ENCODE measurements around the gene CDS1. TPM values are rescaled to one million over a fixed set of nuclear protein-coding genes. Genes with fewer than 3 reads are reported as not detected.

The CDS1 gene
- total RNA-seq = 0.06 and 0.32 TPM in 2 replicates

DNA sequence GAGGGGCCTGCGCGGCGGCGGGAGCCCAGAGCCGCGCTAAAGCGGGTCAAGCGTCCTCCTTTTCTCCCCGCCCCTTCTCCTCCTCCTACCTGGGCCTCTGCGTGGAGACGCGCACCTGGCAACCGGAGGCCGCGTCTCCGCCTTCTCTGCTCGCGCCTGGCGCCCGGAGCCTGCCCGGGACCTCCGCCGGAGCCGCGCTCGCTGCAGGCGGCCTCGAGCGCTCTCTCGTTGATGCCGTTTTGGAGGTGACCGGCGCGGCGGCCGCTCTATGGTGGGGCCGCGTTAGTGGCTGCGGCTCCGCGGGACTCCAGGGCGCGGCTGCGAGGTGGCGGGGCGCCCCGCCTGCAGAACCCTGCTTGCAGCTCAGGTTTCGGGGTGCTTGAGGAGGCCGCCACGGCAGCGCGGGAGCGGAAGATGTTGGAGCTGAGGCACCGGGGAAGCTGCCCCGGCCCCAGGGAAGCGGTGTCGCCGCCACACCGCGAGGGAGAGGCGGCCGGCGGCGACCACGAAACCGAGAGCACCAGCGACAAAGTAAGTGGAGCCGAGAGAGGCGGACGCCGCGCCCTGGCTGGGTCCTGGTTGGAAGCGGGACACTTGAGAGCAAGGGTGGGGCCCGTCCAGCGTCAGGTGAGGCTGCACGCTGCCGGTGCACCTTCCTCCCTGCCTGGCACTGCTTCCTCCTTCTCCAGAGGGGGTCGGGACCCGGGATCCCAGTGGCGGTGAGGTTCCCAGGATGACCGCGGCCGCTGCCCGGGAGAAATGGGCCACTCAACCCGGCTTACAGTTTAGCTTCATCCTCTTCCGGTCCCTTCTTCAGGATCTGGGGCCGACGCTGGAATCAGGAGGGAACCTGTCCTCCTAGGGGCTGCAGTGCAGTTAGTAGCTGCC lies at the start of gene CDS1:
Gene CDS1 (plus strand): TSS at position 140 of the 888 bp plus-strand sequence. CDS start 275 bp downstream, at position 415.

Other genes with a start within 250 kb of the CDS1 start
- gene NKX6-1, start 83.8 kb upstream of the CDS1 start, total RNA-seq = not detected in 2 replicates

All from bladder microvascular endothelial cell (primary cell).